DND-41 (cell line): ENCODE data around the gene ATP2B3.

Experiments used
- CTCF ChIP-seq: IDR thresholded peaks from 2 replicates; pipeline ENCODE4 v1.5.1; 2012; ENCODE audit warnings: borderline replicate concordance, low read length, moderate library complexity, mild to moderate bottlenecking; ENCODE audit not compliant: poor library complexity, severe bottlenecking; ENCODE audit errors: extremely low read depth
- EZH2 ChIP-seq: IDR thresholded peaks from 3 replicates; pipeline ENCODE4 v1.6.1; 2012; ENCODE audit warnings: borderline replicate concordance, low read depth, mild to moderate bottlenecking, moderate library complexity, low read length, inconsistent platforms; ENCODE audit not compliant: severe bottlenecking

DNA sequence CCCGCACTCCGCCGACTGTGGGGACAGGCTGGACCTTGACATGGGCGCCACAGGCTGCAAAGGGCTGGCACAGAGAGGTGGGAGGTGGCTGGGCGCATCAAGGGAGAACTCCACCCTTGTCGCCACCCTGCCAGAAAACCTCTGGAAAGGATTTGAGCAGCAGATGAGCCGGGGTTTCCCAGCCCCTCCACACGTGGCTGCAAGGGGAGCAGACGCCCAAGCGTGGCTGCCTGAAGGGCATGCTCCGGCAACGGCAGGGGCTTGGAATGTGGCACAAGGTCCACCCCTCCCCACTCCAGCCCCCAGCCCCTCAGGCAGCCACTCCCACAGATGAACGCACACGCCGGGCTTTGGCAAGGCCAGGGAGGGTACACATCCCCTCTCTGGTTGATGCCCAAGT lies 18.1 kb upstream of the ATP2B3 start:
- TF ChIP-seq CTCF = no peak
- TF ChIP-seq EZH2 = no peak
